ENCODE measurements around the gene EXOC2.

EXOC2 gene

DNA sequence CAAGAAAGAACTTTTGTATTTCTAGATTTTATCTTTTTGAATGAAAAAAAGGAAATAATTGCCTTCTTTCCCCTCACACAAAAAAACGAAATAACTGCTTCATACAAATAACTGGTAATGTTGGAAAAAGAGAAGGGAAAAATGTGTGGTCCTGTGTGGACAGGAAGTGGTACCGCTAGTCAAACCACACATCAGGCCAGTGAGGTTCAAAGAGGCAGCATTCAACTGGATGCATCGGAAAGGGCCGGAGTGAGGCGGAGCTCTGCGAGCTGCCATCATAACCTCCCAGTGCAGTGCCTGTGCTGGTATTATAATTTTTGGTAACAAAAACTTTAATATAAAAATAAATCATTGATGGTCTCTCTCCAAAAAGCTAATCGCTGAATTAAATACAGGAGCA is 190.2 kb downstream of the EXOC2 start:
- peaks cover 5% of the 10 kb centered on the region for H3K4me1 ChIP-seq (ENCODE audit: control insufficient read depth, insufficient read depth, low read length)
- H3K9me3 ChIP-seq (ENCODE audit: control insufficient read depth, low read length), result no peaks in the 10 kb centered on the region
- H3K36me3 ChIP-seq (ENCODE audit: control insufficient read depth, insufficient read depth, low read length, severe bottlenecking), result no peaks in the 10 kb centered on the region

DNA sequence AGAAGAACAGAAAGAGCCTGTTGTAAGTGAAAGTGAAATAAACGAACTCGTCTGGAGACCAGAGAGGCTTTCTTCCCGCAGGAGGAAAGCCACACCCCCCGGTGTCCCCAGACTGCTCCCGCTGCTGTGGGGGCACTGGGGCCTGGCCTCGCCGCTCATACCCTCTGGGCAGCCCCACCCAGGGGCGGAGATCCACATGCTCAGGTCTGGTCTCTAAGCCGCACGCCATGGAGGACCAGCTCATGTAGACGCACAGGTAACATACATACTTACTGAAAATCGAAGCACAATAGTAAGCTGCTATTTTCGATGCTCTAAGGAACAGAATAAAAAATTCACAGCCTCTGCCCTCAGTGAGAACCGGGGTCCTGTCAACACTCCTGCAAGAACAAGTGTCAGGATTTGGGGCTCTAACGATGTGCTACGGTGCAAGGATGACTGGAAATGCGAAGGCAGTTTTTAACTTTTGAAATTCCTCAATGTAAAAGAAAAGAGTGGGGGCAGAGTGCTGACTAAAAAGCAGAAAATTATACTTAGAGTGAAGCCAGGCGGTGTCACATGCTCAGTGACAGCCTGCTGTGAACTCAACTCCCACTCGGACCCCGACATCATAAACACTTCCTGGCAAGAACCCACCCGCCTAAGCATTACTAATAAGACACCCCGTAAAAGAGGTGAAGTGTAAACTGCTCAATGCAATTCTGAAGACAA is 190.9 kb downstream of the EXOC2 start:
- no peaks in the 10 kb centered on the region for H3K27me3 ChIP-seq (replicated peaks; ENCODE audit: control insufficient read depth, insufficient read depth, low read length)
- no peaks in the 10 kb centered on the region for H3K36me3 ChIP-seq (ENCODE audit: control insufficient read depth, insufficient read depth, low read length, severe bottlenecking)
- H3K9me3 ChIP-seq (ENCODE audit: control insufficient read depth, low read length), result no peaks in the 10 kb centered on the region
- no peak for DNase-seq (ENCODE audit: low read depth)
- H3K4me1 ChIP-seq (ENCODE audit: control insufficient read depth, insufficient read depth, low read length), result peaks cover 7% of the 10 kb centered on the region
- no peak overlapping the region for H3K4me3 ChIP-seq (ENCODE audit: low read length)
- H3K9ac ChIP-seq (ENCODE audit: low read length), result no peak overlapping the region

More for the DNA sequence above, 190.2 kb downstream of the EXOC2 start:
- H3K9ac ChIP-seq (ENCODE audit: low read length), result no peak overlapping the region
- no peak overlapping the region for H3K4me3 ChIP-seq (ENCODE audit: low read length)
- no peak for DNase-seq (ENCODE audit: low read depth)
- no peaks in the 10 kb centered on the region for H3K27me3 ChIP-seq (replicated peaks; ENCODE audit: control insufficient read depth, insufficient read depth, low read length)

- Histone ChIP-seq H3K4me1 (ENCODE audit: control insufficient read depth, insufficient read depth, low read length) (peaks cover 7% of the 10 kb centered on the region), H3K36me3 (ENCODE audit: control insufficient read depth, insufficient read depth, low read length, severe bottlenecking) (peaks cover 8% of the 10 kb centered on the region), H3K27me3 (replicated peaks; ENCODE audit: control insufficient read depth, insufficient read depth, low read length) (no peaks in the 10 kb centered on the region), H3K4me3 (ENCODE audit: low read length) (no peak overlapping the region), H3K9ac (ENCODE audit: low read length) (no peak overlapping the region), H3K9me3 (ENCODE audit: control insufficient read depth, low read length) (no peaks in the 10 kb centered on the region)
- DNase-seq (ENCODE audit: low read depth), result no peak
Observed at GRCh38 chr6:499617-500016, 193.3 kb downstream of the EXOC2 start.

GRCh38 chr6:498795-499231 is 194.1 kb downstream of the EXOC2 start:
- H3K4me3 ChIP-seq (ENCODE audit: low read length), result no peak overlapping the region
- no peaks in the 10 kb centered on the region for H3K9me3 ChIP-seq (ENCODE audit: control insufficient read depth, low read length)
- H3K4me1 ChIP-seq (ENCODE audit: control insufficient read depth, insufficient read depth, low read length), result peaks cover 7% of the 10 kb centered on the region
- no peak for DNase-seq (ENCODE audit: low read depth)
- H3K27me3 ChIP-seq (replicated peaks; ENCODE audit: control insufficient read depth, insufficient read depth, low read length), result no peaks in the 10 kb centered on the region
- H3K9ac ChIP-seq (ENCODE audit: low read length), result no peak overlapping the region
- H3K36me3 ChIP-seq (ENCODE audit: control insufficient read depth, insufficient read depth, low read length, severe bottlenecking), result peaks cover 10% of the 10 kb centered on the region

DNA sequence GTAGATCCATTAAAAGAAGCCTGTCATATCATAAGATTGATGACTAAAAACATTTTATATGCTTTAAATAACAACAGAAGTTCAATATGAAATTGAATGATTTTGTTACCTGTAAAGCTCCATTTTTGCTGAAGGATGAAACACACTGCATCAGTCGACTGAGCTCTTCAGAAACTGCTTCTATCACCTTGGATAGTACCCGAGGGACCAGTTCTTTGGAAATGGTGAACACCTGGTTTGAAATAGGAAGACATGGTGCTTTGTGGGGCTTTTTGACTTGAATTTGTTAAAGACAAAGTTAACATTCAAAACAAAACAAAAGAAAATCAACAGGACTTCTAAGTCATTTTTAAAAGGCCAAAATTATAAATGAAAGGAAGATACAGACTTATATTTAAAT is 195.7 kb downstream of the EXOC2 start:
- Histone ChIP-seq H3K36me3 (ENCODE audit: control insufficient read depth, insufficient read depth, low read length, severe bottlenecking) (peaks cover 18% of the 10 kb centered on the region), H3K9ac (ENCODE audit: low read length) (no peak overlapping the region)

DNA sequence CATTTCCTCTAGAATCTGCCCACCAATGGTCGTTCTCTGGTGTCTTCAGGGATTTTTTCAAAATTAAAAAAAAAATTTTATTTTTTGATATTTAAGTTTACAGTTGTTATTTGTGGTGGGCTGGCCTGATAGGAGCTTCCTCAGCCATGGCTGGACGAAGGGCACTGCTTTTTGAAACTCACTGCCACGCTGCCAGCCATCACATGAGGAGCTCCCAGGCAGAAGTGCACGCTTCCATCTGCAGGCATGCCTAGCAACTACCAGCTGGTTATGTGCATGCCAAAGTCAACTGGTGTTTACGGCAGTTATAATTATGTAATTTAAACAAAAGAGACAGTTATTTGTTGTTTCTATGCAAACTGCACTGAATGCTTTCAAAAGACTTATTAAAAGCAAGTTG is 196.3 kb downstream of the EXOC2 start:
- DNase-seq (ENCODE audit: low read depth), result no peak
- no peak overlapping the region for H3K9ac ChIP-seq (ENCODE audit: low read length)
- peaks cover 24% of the 10 kb centered on the region for H3K36me3 ChIP-seq (ENCODE audit: control insufficient read depth, insufficient read depth, low read length, severe bottlenecking)
- no peaks in the 10 kb centered on the region for H3K27me3 ChIP-seq (replicated peaks; ENCODE audit: control insufficient read depth, insufficient read depth, low read length)
- peaks cover 8% of the 10 kb centered on the region for H3K9me3 ChIP-seq (ENCODE audit: control insufficient read depth, low read length)
- H3K4me3 ChIP-seq (ENCODE audit: low read length), result no peak overlapping the region
- H3K4me1 ChIP-seq (ENCODE audit: control insufficient read depth, insufficient read depth, low read length), result peaks cover 7% of the 10 kb centered on the region

More for the DNA sequence above, 195.7 kb downstream of the EXOC2 start:
- Histone ChIP-seq H3K4me1 (ENCODE audit: control insufficient read depth, insufficient read depth, low read length) (peaks cover 7% of the 10 kb centered on the region), H3K27me3 (replicated peaks; ENCODE audit: control insufficient read depth, insufficient read depth, low read length) (no peaks in the 10 kb centered on the region), H3K4me3 (ENCODE audit: low read length) (no peak overlapping the region), H3K9me3 (ENCODE audit: control insufficient read depth, low read length) (peaks cover 4% of the 10 kb centered on the region)
- DNase-seq (ENCODE audit: low read depth), result no peak

DNA sequence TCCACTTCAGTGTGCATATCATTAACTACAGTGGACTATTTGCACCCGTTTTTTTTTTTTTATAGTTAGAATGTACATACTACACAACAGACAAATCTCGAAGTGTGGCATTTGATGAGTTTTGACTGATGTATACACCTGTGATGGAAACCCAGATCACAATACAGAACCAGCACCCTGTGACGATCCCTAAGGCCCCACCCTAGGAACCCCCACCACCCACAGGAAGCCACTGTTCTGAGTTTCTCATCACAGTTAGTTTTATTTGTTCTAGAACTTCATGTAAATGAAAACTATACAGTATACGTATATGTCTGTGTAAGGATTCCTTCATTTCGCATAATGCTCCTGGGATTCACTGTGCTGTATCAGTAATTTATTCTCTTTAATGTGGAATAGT is 198.5 kb downstream of the EXOC2 start:
- H3K36me3 ChIP-seq (ENCODE audit: control insufficient read depth, insufficient read depth, low read length, severe bottlenecking), result peaks cover 44% of the 10 kb centered on the region
- H3K4me1 ChIP-seq (ENCODE audit: control insufficient read depth, insufficient read depth, low read length), result peaks cover 7% of the 10 kb centered on the region
- no peak overlapping the region for H3K4me3 ChIP-seq (ENCODE audit: low read length)
- no peaks in the 10 kb centered on the region for H3K27me3 ChIP-seq (replicated peaks; ENCODE audit: control insufficient read depth, insufficient read depth, low read length)
- H3K9me3 ChIP-seq (ENCODE audit: control insufficient read depth, low read length), result peaks cover 8% of the 10 kb centered on the region
- H3K9ac ChIP-seq (ENCODE audit: low read length), result no peak overlapping the region
- no peak for DNase-seq (ENCODE audit: low read depth)

GRCh38 chr6:493840-494239 is 199.1 kb downstream of the EXOC2 start:
- H3K9me3 ChIP-seq (ENCODE audit: control insufficient read depth, low read length), result peaks cover 8% of the 10 kb centered on the region
- no peak overlapping the region for H3K4me3 ChIP-seq (ENCODE audit: low read length)
- no peaks in the 10 kb centered on the region for H3K27me3 ChIP-seq (replicated peaks; ENCODE audit: control insufficient read depth, insufficient read depth, low read length)
- DNase-seq (ENCODE audit: low read depth), result no peak
- H3K4me1 ChIP-seq (ENCODE audit: control insufficient read depth, insufficient read depth, low read length), result peaks cover 7% of the 10 kb centered on the region
- H3K36me3 ChIP-seq (ENCODE audit: control insufficient read depth, insufficient read depth, low read length, severe bottlenecking), result peaks cover 49% of the 10 kb centered on the region
- no peak overlapping the region for H3K9ac ChIP-seq (ENCODE audit: low read length)

GRCh38 chr6:492816-493414 is 200.0 kb downstream of the EXOC2 start:
- Histone ChIP-seq H3K4me3 (ENCODE audit: low read length) (no peak overlapping the region), H3K9ac (ENCODE audit: low read length) (no peak overlapping the region), H3K9me3 (ENCODE audit: control insufficient read depth, low read length) (peaks cover 8% of the 10 kb centered on the region), H3K4me1 (ENCODE audit: control insufficient read depth, insufficient read depth, low read length) (peaks cover 3% of the 10 kb centered on the region), H3K27me3 (replicated peaks; ENCODE audit: control insufficient read depth, insufficient read depth, low read length) (no peaks in the 10 kb centered on the region), H3K36me3 (ENCODE audit: control insufficient read depth, insufficient read depth, low read length, severe bottlenecking) (peaks cover 58% of the 10 kb centered on the region)
- no peak for DNase-seq (ENCODE audit: low read depth)

- no peak overlapping the region for H3K9ac ChIP-seq (ENCODE audit: low read length)
- no peaks in the 10 kb centered on the region for H3K4me1 ChIP-seq (ENCODE audit: control insufficient read depth, insufficient read depth, low read length)
- no peak overlapping the region for H3K4me3 ChIP-seq (ENCODE audit: low read length)
- no peak for DNase-seq (ENCODE audit: low read depth)
- no peaks in the 10 kb centered on the region for H3K27me3 ChIP-seq (replicated peaks; ENCODE audit: control insufficient read depth, insufficient read depth, low read length)
- peaks cover 8% of the 10 kb centered on the region for H3K9me3 ChIP-seq (ENCODE audit: control insufficient read depth, low read length)
- peaks cover 61% of the 10 kb centered on the region for H3K36me3 ChIP-seq (ENCODE audit: control insufficient read depth, insufficient read depth, low read length, severe bottlenecking)
Observed at GRCh38 chr6:492178-492577, 200.8 kb downstream of the EXOC2 start.

DNA sequence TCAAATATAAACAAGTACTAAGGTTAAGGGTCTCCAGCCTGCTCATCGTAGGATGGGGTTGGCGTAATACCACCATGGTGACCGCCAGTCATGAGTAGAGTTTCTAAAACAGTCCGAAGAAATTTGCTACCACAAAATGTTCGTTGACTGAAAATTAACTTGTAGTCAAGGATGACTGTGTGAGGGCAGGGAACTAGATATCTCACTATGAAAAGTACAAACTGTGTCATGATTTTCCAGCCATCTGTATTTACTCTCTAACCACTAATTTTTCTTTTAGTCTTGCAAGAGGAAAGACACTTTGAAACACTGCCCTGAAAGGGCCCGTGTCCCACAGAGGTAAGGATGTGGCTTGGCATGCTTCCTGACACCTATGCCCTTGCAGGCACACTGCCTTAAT is 201.7 kb downstream of the EXOC2 start:
- Histone ChIP-seq H3K4me3 (ENCODE audit: low read length) (no peak overlapping the region), H3K9ac (ENCODE audit: low read length) (no peak overlapping the region), H3K36me3 (ENCODE audit: control insufficient read depth, insufficient read depth, low read length, severe bottlenecking) (peaks cover 68% of the 10 kb centered on the region), H3K4me1 (ENCODE audit: control insufficient read depth, insufficient read depth, low read length) (no peaks in the 10 kb centered on the region), H3K9me3 (ENCODE audit: control insufficient read depth, low read length) (peaks cover 8% of the 10 kb centered on the region), H3K27me3 (replicated peaks; ENCODE audit: control insufficient read depth, insufficient read depth, low read length) (no peaks in the 10 kb centered on the region)
- DNase-seq (ENCODE audit: low read depth), result peak; percentile 15
